ENCODE measurements around the gene ATP5F1C.

The ATP5F1C gene

GRCh38 chr10:7794251-7795026, 6.5 kb downstream of the ATP5F1C start:
- TF ChIP-seq EGR1 (IDR thresholded peaks at IDR 0.05) (no peak), EP300 (IDR thresholded peaks at IDR 0.05; ENCODE audit: borderline replicate concordance) (no peak), CEBPB (IDR thresholded peaks at IDR 0.05) (no peak), RAD21 (IDR thresholded peaks at IDR 0.05; ENCODE audit: low read depth) (no peak), CREB1 (IDR thresholded peaks at IDR 0.05; ENCODE audit: low read depth) (no peak), TEAD4 (IDR thresholded peaks at IDR 0.05) (no peak), REST (IDR thresholded peaks at IDR 0.05; ENCODE audit: low read depth) (no peak), TCF12 (IDR thresholded peaks at IDR 0.05; ENCODE audit: low read depth) (no peak), ZBTB7A (IDR thresholded peaks at IDR 0.05; ENCODE audit: low read depth) (no peak), TAF1 (IDR thresholded peaks at IDR 0.05; ENCODE audit: low read depth) (no peak), MAX (IDR thresholded peaks at IDR 0.05) (no peak), FOXM1 (IDR thresholded peaks at IDR 0.05; ENCODE audit: borderline replicate concordance, low read depth) (no peak), YY1 (IDR thresholded peaks at IDR 0.05; ENCODE audit: low read depth) (no peak), NFIC (IDR thresholded peaks at IDR 0.05) (no peak)
- TF ChIP-seq, protein P1, sequence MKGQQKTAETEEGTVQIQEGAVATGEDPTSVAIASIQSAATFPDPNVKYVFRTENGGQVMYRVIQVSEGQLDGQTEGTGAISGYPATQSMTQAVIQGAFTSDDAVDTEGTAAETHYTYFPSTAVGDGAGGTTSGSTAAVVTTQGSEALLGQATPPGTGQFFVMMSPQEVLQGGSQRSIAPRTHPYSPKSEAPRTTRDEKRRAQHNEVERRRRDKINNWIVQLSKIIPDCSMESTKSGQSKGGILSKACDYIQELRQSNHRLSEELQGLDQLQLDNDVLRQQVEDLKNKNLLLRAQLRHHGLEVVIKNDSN (IDR thresholded peaks at IDR 0.05), result no peak

GRCh38 chr10:7795605-7796004, 7.6 kb downstream of the ATP5F1C start:
- TF ChIP-seq TEAD4 (IDR thresholded peaks at IDR 0.05) (no peak), FOXM1 (IDR thresholded peaks at IDR 0.05; ENCODE audit: borderline replicate concordance, low read depth) (no peak), YY1 (IDR thresholded peaks at IDR 0.05; ENCODE audit: low read depth) (no peak), TAF1 (IDR thresholded peaks at IDR 0.05; ENCODE audit: low read depth) (no peak), ZBTB7A (IDR thresholded peaks at IDR 0.05; ENCODE audit: low read depth) (no peak), CEBPB (IDR thresholded peaks at IDR 0.05) (no peak), REST (IDR thresholded peaks at IDR 0.05; ENCODE audit: low read depth) (no peak)
- TF ChIP-seq, protein P1 (IDR thresholded peaks at IDR 0.05), result no peak

- TF ChIP-seq REST (IDR thresholded peaks at IDR 0.05; ENCODE audit: low read depth) (no peak), CREB1 (IDR thresholded peaks at IDR 0.05; ENCODE audit: low read depth) (no peak), MAX (IDR thresholded peaks at IDR 0.05) (no peak), TEAD4 (IDR thresholded peaks at IDR 0.05) (no peak), FOXM1 (IDR thresholded peaks at IDR 0.05; ENCODE audit: borderline replicate concordance, low read depth) (no peak), RAD21 (IDR thresholded peaks at IDR 0.05; ENCODE audit: low read depth) (no peak), EGR1 (IDR thresholded peaks at IDR 0.05) (no peak), TCF12 (IDR thresholded peaks at IDR 0.05; ENCODE audit: low read depth) (no peak), TAF1 (IDR thresholded peaks at IDR 0.05; ENCODE audit: low read depth) (no peak)
These were observed 9.6 kb downstream of the ATP5F1C start for GRCh38 chr10:7797582-7797981.

DNA sequence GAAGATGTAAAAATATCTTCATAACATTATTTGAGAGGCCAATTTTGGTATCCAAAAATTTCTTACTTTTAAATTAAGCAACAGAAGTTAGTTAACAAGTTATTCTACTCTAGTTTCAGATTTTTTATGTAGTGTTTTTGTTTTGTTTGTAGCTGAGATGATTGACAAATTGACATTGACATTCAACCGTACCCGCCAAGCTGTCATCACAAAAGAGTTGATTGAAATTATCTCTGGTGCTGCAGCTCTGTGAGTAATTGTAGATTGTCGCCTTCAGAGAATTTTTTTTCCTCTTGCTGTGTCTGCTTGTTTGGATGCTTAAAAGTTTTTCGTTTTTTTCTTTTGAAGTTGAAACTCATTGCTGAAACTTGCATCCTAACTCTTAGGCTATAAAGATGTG, 14.6 kb downstream of the ATP5F1C start:
- no peak for TF ChIP-seq CREB1 (IDR thresholded peaks at IDR 0.05; ENCODE audit: low read depth)

- TF ChIP-seq CEBPB (IDR thresholded peaks at IDR 0.05), result no peak
- TF ChIP-seq TEAD4 (IDR thresholded peaks at IDR 0.05), result no peak
- TF ChIP-seq EGR1 (IDR thresholded peaks at IDR 0.05), result no peak
- no peak for TF ChIP-seq ZBTB7A (IDR thresholded peaks at IDR 0.05; ENCODE audit: low read depth)
- TF ChIP-seq NFIC (IDR thresholded peaks at IDR 0.05), result no peak
- no peak for TF ChIP-seq TCF12 (IDR thresholded peaks at IDR 0.05; ENCODE audit: low read depth)
- no peak for TF ChIP-seq CREB1 (IDR thresholded peaks at IDR 0.05; ENCODE audit: low read depth)
These were observed 16.2 kb downstream of the ATP5F1C start for GRCh38 chr10:7804216-7804615.
